Sciatic nerve (tissue), 2 donors: ENCODE measurements around the gene TMEM127. TPM values are rescaled to one million over a fixed set of nuclear protein-coding genes. Genes with fewer than 3 reads are reported as not detected.
A peak's percentile ranks its signal among the peaks of the same experiment; 100 is the strongest.

Experiments used
- ATAC-seq: fragments of 200-7000 bp; cut with Tn5 transposase; one replicate; pipeline ENCODE4 v1.9.1; 2020; ENCODE audit warnings: mild to moderate bottlenecking, moderate library complexity
- DNase-seq: peaks from one replicate; pipeline ENCODE4 v3.0.0-alpha.2; 2020; ENCODE audit warnings: low spot score
- intact Hi-C: fragments of 100-400 bp; cut with DNase I; formaldehyde crosslinking; loops from one replicate; pipeline ENCODE4 v1.14.2; 2022
- total RNA-seq: library from RNA; stranded (reverse); fragmentation: NEBNext Ultra II Directional; extraction: Animal tissue kit (Norgen Biotek cat#: 25700); gene quantifications from one replicate; pipeline ENCODE4 v1.2.1, GENCODE V29; 2021
- donor health status: DM: no; HTN: no; CAD: no.
- donor health status: DM: no; HTN: no; CAD: no.

The TMEM127 gene
- total RNA-seq, 1 donor from 2014 or later: 33.5 TPM

GRCh38 chr2:96212339-96212738 is 53.5 kb downstream of the TMEM127 start:
- DNase-seq (no peak), ATAC-seq (no peak)
- intact Hi-C loops: no loop called here

- ATAC-seq (no peak), DNase-seq (no peak)
- intact Hi-C loops: no loop called here
Measured at GRCh38 chr2:96209729-96210085, 56.1 kb downstream of the TMEM127 start.

GRCh38 chr2:96209011-96209728 is 56.6 kb downstream of the TMEM127 start:
- DNase-seq: no peak
- intact Hi-C loops: no loop called here
- ATAC-seq: no peak

- ATAC-seq (peak; percentile 99), DNase-seq (peak; percentile 99)
- intact Hi-C loops: no loop called here
Measured at GRCh38 chr2:96208143-96209010, 57.4 kb downstream of the TMEM127 start, which contains the start of gene STARD7. STARD7 (minus strand) TSS chr2:96208827; CDS start chr2:96208434, 393 bp downstream.

GRCh38 chr2:96207774-96208142 is 58.0 kb downstream of the TMEM127 start:
- ATAC-seq: no peak
- no peak for DNase-seq
- intact Hi-C loops: no loop called here

- intact Hi-C loops: no loop called here
- no peak for DNase-seq
- no peak for ATAC-seq
Measured at GRCh38 chr2:96207073-96207773, 58.6 kb downstream of the TMEM127 start.

GRCh38 chr2:96205888-96206287 is 59.9 kb downstream of the TMEM127 start:
- DNase-seq (no peak), ATAC-seq (no peak)
- intact Hi-C loops: no loop called here

GRCh38 chr2:96204836-96205624 is 60.8 kb downstream of the TMEM127 start:
- DNase-seq: no peak
- intact Hi-C loops: no loop called here
- ATAC-seq: no peak

GRCh38 chr2:96203130-96204028 is 62.4 kb downstream of the TMEM127 start:
- no peak for DNase-seq
- intact Hi-C loops: no loop called here

GRCh38 chr2:96202152-96202854 is 63.5 kb downstream of the TMEM127 start:
- ATAC-seq (no peak), DNase-seq (no peak)
- intact Hi-C loops: no loop called here

More at GRCh38 chr2:96203130-96204028, 62.4 kb downstream of the TMEM127 start:
- ATAC-seq: no peak

GRCh38 chr2:96201338-96201737 is 64.5 kb downstream of the TMEM127 start:
- no peak for DNase-seq
- intact Hi-C loops: no loop called here
- no peak for ATAC-seq

- intact Hi-C loops: no loop called here
- DNase-seq (no peak), ATAC-seq (no peak)
Measured at GRCh38 chr2:96198921-96199320, 66.9 kb downstream of the TMEM127 start.

Other genes starting within 250 kb of the TMEM127 start
- gene GPAT2, start 231.1 kb downstream of the TMEM127 start, total RNA-seq: 11.1 TPM
- 3.2 TPM for gene ADRA2B, start 149.4 kb downstream of the TMEM127 start, total RNA-seq
- gene ASTL, start 127.5 kb downstream of the TMEM127 start, total RNA-seq: 0.31 TPM
- 7.3 TPM for gene DUSP2, start 120.6 kb downstream of the TMEM127 start, total RNA-seq
- gene STARD7, start 57.2 kb downstream of the TMEM127 start, total RNA-seq: 72.5 TPM
- gene CIAO1, start 228 bp upstream of the TMEM127 start, total RNA-seq: 62.7 TPM
- 89.0 TPM for gene SNRNP200, start 39.5 kb upstream of the TMEM127 start, total RNA-seq
- 2.8 TPM for gene ITPRIPL1, start 59.3 kb upstream of the TMEM127 start, total RNA-seq
- 0.98 TPM for gene NCAPH, start 69.8 kb upstream of the TMEM127 start, total RNA-seq
- gene NEURL3, start 239.4 kb upstream of the TMEM127 start, total RNA-seq: 0.58 TPM